Nephron progenitor cell (in vitro differentiated cells): ENCODE results near the gene EXOC4.
"Not testable (repeated sequence)": the region's sequence is repeated elsewhere in the genome, so short reads cannot be mapped to it uniquely, and the experiment has no call there.

Experiments
- DNase-seq: peaks from one replicate; pipeline ENCODE4 v3.0.0; 2021
- H3K27ac Mint-ChIP-seq: 2 replicates; pipeline ENCODE4 v1.8.0; 2021; ENCODE audit warnings: mild to moderate bottlenecking, moderate library complexity, mixed read lengths
- H3K27me3 Mint-ChIP-seq: 2 replicates; pipeline ENCODE4 v1.8.0; 2021; ENCODE audit warnings: mild to moderate bottlenecking, low read depth, mixed read lengths; ENCODE audit not compliant: poor library complexity
- H3K36me3 Mint-ChIP-seq: 2 replicates; pipeline ENCODE4 v1.8.0; 2021; ENCODE audit warnings: low read depth, mixed read lengths
- H3K4me1 Mint-ChIP-seq: 2 replicates; pipeline ENCODE4 v1.8.0; 2021; ENCODE audit warnings: mixed read lengths
- H3K4me3 Mint-ChIP-seq: 2 replicates; pipeline ENCODE4 v1.8.0; 2021; ENCODE audit warnings: mild to moderate bottlenecking, moderate library complexity, mixed read lengths
- H3K9me3 Mint-ChIP-seq: 2 replicates; pipeline ENCODE4 v1.8.0; 2021; ENCODE audit warnings: mild to moderate bottlenecking, moderate library complexity, mixed read lengths
- TF ChIP-seq, protein P1 (sequence below): fragments of 200-600 bp; sonication (generic); IDR thresholded peaks from 2 replicates; pipeline ENCODE4 v1.5.0; 2021; ENCODE audit warnings: antibody characterized with exemption

Gene EXOC4

DNA sequence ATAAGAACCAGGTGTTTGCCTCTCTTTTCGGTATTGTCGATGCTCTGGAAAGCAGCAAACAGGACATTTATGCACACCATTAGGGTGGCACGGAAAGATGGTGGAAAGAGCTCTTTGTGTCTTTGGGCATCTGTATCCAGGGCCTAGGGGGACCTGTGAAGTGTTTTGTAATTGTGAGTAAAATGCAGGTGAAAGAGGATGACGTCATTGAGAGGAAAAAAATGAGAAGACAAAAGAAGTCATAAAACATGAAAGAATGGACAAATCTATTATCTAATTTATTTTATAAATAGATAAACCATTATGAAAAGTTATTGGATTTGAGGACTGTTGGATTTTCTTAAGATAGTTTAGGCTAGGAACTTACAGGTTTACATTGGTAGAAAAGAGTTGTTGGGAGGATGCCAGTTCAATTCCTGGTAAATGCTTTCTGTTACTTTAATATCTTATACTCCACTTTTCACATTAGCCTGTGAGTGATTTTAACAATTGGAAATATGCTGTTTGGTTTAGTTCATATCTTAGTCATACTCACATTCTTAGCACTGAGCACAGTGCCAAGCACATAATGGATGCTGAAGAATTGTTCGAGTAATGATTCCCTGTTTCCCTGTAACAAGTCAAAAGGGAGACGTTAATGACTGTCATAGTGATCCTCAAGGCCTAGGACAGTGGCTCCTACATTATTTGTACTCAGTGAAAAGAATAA lies 62.6 kb downstream of the EXOC4 start:
- DNase-seq, result no peak
- TF ChIP-seq, protein P1, sequence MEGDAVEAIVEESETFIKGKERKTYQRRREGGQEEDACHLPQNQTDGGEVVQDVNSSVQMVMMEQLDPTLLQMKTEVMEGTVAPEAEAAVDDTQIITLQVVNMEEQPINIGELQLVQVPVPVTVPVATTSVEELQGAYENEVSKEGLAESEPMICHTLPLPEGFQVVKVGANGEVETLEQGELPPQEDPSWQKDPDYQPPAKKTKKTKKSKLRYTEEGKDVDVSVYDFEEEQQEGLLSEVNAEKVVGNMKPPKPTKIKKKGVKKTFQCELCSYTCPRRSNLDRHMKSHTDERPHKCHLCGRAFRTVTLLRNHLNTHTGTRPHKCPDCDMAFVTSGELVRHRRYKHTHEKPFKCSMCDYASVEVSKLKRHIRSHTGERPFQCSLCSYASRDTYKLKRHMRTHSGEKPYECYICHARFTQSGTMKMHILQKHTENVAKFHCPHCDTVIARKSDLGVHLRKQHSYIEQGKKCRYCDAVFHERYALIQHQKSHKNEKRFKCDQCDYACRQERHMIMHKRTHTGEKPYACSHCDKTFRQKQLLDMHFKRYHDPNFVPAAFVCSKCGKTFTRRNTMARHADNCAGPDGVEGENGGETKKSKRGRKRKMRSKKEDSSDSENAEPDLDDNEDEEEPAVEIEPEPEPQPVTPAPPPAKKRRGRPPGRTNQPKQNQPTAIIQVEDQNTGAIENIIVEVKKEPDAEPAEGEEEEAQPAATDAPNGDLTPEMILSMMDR, result no peak
- Mint-ChIP-seq H3K27me3 (no peaks in the 10 kb centered on the region), H3K4me1 (peaks cover 20% of the 10 kb centered on the region), H3K4me3 (no peak overlapping the region), H3K9me3 (peaks cover 4% of the 10 kb centered on the region), H3K27ac (no peak overlapping the region), H3K36me3 (peaks cover 42% of the 10 kb centered on the region)

GRCh38 chr7:133319842-133320241 lies 67.0 kb downstream of the EXOC4 start:
- Mint-ChIP-seq H3K4me1 (peaks cover 23% of the 10 kb centered on the region), H3K4me3 (no peak overlapping the region), H3K36me3 (peaks cover 74% of the 10 kb centered on the region), H3K27me3 (no peaks in the 10 kb centered on the region), H3K9me3 (peaks cover 47% of the 10 kb centered on the region), H3K27ac (no peak overlapping the region)
- TF ChIP-seq, protein P1, result no peak
- no peak for DNase-seq

GRCh38 chr7:133320891-133321290 lies 68.0 kb downstream of the EXOC4 start:
- H3K4me1 Mint-ChIP-seq, result peaks cover 23% of the 10 kb centered on the region
- TF ChIP-seq, protein P1, result no peak
- peak overlapping the region; percentile 74 for H3K27ac Mint-ChIP-seq
- peaks cover 80% of the 10 kb centered on the region for H3K36me3 Mint-ChIP-seq
- H3K4me3 Mint-ChIP-seq, result no peak overlapping the region
- H3K27me3 Mint-ChIP-seq, result no peaks in the 10 kb centered on the region
- no peak for DNase-seq
- peaks cover 57% of the 10 kb centered on the region for H3K9me3 Mint-ChIP-seq

DNA sequence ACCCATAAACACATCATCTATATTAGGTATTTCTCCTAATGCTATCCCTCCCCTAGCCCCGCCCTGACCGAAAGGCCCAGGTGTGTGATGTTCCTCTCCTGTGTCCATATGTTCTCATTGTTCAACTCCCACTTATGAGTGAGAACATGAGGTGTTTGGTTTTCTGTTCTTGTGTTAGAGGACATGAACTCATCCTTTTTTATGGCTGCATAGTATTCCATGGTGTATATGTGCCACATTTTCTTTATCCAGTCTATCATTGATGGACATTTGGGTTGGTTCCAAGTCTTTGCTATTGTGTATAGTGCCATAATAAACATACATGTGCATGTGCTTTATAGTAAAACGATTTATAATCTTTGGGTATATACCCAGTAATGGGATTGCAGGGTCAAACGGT lies 68.5 kb downstream of the EXOC4 start:
- not testable (repeated sequence) for H3K27me3 Mint-ChIP-seq, H3K4me3 Mint-ChIP-seq, H3K27ac Mint-ChIP-seq, DNase-seq
- Mint-ChIP-seq H3K9me3 (peaks cover 62% of the 10 kb centered on the region), H3K36me3 (peaks cover 85% of the 10 kb centered on the region), H3K4me1 (peaks cover 19% of the 10 kb centered on the region)

DNA sequence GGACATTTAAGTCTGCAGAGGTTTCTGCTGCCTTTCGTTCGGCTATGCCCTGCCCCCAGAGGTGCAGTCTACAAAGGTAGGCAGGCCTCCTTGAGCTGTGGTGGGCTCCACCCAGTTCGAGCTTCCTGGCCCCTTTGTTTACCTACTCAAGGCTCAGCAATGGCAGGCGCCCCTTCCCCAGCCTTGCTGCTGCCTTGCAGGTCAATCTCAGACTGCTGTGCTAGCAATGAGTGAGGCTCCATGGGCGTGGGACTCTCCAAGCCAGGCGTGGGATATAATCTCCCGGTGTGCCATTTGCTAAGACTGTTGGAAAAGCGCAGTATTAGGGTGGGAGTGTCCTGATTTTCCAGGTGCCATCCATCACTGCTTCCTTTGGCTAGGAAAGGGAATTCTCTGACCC lies 73.9 kb downstream of the EXOC4 start:
- not testable (repeated sequence) for H3K27me3 Mint-ChIP-seq, H3K4me3 Mint-ChIP-seq, DNase-seq, H3K27ac Mint-ChIP-seq
- H3K4me1 Mint-ChIP-seq, result peaks cover 15% of the 10 kb centered on the region
- H3K9me3 Mint-ChIP-seq, result peaks cover 80% of the 10 kb centered on the region
- peaks cover 93% of the 10 kb centered on the region for H3K36me3 Mint-ChIP-seq

GRCh38 chr7:133328021-133328420 lies 75.1 kb downstream of the EXOC4 start:
- Mint-ChIP-seq H3K9me3 (peaks cover 67% of the 10 kb centered on the region), H3K36me3 (peaks cover 84% of the 10 kb centered on the region), H3K4me1 (peaks cover 15% of the 10 kb centered on the region)
- H3K27ac Mint-ChIP-seq, H3K4me3 Mint-ChIP-seq, H3K27me3 Mint-ChIP-seq, DNase-seq: not testable (repeated sequence)

DNA sequence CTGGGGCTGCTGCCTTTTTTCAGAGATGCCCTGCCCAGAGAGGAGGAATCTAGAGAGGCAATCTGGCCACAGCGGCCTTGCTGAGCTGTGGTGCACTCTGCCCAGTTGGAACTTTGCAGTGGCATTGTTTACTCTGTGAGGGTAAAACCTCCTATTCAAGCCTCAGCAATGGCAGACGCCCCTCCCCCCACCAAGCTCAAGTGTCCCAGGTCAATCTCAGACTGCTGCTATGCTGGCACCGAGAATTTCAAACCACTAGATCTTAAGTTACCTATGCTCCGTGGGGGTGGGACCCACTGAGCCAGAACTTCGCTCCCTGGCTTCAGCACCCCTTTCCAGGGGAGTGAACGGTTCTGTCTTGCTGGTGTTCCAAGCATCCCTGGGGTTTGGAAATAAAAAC lies 77.2 kb downstream of the EXOC4 start:
- Mint-ChIP-seq H3K4me3 (peak overlapping the region; percentile 7), H3K27ac (peak overlapping the region; percentile 41), H3K27me3 (peaks cover 7% of the 10 kb centered on the region), H3K4me1 (peaks cover 15% of the 10 kb centered on the region), H3K36me3 (peaks cover 82% of the 10 kb centered on the region), H3K9me3 (peaks cover 51% of the 10 kb centered on the region)
- DNase-seq, result peak; percentile 34
- TF ChIP-seq, protein P1, result no peak
